NOMO-1 treated with dmso at 0.1 percent for 144 hours (cell line): ENCODE data around the gene HBS1L.

Experiments used
- DNase-seq: peaks from one replicate; lab custom pipeline; 2025; ENCODE audit not compliant: unreplicated experiment; lab: John Stamatoyannopoulos, UW

HBS1L gene

GRCh38 chr6:135054569-135055498, at the start of gene HBS1L:
Gene HBS1L, minus strand, starts transcription at chr6:135054822. Its CDS starts 131 bp downstream, at chr6:135054691.
- peak; percentile 95 for DNase-seq

- DNase-seq = no peak
These were observed 49.6 kb upstream of the HBS1L start for GRCh38 chr6:135104199-135104598.

GRCh38 chr6:135102191-135102590, 47.6 kb upstream of the HBS1L start:
- DNase-seq = no peak

DNA sequence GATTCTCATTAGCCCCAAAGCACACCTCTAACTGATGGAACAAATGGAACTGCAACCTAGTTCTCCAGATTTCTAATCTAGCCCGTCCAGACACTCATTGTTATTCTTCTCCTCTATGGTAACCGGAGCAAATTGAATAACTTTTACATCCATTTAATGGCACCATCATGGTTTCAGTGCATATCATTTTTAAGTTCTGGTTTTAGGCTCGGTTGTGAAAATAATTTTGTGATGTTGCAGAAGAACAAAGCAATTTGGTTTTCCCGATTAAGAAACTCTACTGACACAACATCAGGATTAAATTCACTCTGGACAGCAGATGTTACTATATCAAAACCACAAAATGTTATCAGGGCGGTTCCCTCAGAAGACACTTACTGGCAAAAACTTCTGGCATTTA, 42.5 kb upstream of the HBS1L start:
- no peak for DNase-seq

- no peak for DNase-seq
These were observed 41.9 kb upstream of the HBS1L start for GRCh38 chr6:135096403-135097130.

GRCh38 chr6:135095716-135096115, 41.1 kb upstream of the HBS1L start:
- DNase-seq = no peak

DNA sequence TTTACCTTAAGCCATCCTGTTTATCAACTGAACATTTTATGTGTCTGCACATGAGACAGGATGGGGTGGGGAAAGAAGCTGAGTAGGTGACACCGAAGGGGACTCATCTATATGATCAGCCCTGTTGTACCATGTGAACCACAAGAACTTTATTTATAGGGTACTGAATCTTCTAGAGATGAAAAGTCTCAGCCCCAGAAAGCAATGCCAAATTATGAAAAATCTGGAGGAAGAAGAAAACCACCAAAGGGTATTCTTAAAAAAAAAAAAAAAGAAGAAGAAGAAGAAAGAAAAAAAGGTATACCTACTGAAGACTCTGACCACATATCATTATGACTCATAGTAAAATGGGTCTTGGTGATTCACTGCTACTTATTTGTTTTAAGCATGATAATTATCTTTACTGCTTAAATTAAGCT, 39.8 kb upstream of the HBS1L start:
- DNase-seq = no peak

DNA sequence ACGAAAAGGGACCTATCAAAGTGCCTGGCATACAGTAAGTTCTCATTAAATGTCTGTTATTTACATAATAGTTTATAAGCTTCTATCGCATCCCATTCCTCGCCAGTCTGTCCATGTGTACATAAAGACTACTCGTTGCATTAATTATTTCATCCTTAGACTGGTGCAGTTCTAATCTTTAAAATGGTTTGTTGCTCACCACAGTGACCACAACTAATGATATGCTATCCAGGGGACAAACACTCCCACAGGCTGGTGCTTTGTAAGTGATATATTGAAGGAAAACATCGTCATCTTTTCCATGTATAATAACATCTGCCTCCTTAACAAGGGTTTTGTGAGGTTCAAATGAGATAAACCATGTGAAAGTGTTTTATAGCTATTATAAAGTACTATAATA, 39.0 kb upstream of the HBS1L start:
- DNase-seq = no peak

DNA sequence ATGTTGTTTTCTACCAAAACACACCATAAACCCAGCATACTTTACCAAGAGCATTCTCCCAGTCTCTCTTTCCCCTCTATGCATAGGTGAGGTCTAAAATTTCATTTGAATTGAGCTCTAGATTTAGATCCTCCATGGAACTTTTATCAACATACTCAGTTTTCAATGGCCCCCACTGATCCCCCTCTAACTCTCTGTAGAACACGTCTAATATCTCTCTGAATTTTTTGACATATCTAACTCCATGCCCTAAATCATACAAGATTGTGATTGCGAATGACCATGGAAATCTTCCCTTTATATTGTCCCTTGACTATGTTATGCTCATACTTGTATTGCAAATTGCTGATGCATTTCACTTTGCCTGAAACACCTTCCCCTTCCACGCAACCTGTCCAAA, 38.1 kb upstream of the HBS1L start:
- DNase-seq = no peak

DNA sequence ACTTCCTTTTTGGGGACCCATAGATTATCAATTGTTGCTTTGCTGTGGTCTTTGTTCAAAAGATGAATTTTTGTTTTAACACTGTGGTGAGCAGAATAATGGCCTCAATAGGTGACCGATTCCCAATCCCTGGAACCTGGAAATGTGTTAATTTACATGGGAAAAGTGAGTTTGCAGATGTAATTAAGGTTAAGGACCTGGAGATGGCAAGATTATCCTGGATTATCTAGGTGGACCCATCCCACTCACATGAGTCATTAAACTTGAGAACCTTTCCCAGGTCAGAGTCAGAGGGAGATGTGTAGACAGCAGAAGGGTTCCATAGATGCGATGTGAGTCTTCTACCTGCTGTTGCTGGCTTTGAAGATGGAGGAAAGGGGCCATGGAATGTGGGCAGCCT, 36.2 kb upstream of the HBS1L start:
- no peak for DNase-seq

GRCh38 chr6:135089901-135090300, 35.3 kb upstream of the HBS1L start:
- no peak for DNase-seq

DNA sequence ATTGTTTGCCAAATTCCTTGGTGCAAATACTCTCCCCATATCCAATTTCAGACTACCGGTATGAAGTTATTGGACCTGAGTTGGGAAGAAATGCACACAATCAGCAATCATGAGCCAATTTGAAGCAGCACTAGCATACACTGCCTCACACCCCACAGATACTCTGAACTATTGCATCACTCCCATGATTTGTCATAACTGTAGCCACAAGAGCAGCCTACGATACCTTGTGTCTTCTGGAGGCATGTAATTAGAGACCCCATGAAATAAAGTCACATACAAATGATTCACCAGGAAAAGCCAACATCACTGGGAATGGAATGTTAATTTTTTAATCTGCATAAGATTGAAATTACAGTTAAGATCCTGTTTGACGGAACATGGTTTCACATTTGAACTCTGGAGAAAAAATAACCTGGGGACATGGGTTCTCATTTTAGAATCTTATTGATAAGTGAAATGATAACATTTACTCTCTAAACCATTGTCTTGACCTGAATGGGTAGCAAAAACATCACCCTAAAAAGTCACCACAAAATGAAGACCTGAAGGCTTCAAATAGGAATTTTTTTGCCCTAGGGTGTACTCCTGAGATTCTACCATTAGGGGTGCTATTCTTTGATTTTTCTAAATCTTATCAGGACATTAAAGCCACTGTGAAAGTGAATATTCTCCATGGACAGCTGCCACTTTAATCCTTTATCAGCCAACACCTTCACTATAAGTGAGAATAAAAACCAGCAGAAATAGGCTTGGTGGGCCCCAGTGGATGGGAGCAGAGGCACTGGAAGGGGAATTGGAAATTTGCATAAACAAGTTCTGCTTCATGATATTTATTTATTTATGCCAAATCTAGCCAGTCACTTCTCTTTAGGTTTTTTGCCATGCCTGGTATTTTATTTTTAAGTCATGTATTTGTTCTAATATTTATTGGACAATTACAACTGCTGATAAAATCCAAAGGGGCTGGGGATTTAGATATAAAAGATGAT, 34.5 kb upstream of the HBS1L start:
- peak; percentile 91 for DNase-seq

- DNase-seq = no peak
These were observed 33.7 kb upstream of the HBS1L start for GRCh38 chr6:135088281-135088680.

DNA sequence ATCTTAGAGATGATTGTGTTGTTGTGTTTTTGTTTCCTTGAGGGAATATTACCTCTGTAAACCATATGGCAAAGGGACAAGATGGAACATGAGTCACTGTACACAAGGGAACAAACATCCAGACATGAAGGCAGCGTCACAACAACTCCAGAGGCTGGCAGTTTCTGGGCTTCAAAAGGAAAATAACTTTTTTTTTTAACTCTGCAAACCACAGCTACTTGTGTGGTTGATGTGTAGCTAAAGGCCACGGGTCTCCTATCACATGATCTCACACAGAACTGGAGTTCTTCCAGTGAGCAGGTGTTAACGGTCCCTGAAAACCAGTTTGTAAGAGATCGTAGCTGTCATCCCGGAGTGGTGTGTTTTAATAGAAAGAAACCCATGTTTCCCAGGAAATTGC, 33.2 kb upstream of the HBS1L start:
- DNase-seq = no peak

DNA sequence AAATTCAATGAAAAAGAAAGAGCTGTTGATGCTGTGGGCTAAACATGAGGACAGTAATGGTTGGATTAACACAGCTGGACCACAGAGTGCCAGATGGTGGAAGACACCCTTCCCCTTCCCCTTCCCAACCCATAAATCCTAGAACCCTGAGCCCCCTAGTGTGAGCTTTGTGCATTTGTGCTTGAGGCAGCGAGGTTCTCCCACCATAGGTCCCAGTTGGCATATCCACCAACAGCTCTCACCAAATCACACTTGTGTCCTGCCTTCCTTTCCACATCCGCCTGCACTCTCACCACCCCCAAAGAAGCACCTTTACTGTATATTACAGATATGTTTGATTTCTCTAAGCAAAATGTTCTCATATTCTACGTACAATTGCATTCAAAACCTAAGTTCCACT, 32.8 kb upstream of the HBS1L start:
- no peak for DNase-seq

DNA sequence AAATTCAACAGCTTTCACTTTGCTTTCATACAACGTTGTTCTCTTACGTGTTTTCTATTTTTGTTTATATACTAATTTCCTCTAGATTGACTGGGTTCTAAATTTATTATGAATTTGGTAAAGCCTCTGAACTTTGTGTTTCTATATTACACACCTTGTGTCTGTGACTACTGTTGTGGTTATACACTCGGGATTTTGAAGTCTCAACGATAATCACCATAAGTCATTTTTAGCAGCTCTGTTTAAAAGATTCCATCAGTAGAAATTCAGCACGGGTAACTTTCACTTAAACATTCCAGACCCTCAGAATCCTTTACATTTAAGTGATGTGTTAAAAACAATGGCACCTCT, 31.8 kb upstream of the HBS1L start:
- DNase-seq = no peak

DNA sequence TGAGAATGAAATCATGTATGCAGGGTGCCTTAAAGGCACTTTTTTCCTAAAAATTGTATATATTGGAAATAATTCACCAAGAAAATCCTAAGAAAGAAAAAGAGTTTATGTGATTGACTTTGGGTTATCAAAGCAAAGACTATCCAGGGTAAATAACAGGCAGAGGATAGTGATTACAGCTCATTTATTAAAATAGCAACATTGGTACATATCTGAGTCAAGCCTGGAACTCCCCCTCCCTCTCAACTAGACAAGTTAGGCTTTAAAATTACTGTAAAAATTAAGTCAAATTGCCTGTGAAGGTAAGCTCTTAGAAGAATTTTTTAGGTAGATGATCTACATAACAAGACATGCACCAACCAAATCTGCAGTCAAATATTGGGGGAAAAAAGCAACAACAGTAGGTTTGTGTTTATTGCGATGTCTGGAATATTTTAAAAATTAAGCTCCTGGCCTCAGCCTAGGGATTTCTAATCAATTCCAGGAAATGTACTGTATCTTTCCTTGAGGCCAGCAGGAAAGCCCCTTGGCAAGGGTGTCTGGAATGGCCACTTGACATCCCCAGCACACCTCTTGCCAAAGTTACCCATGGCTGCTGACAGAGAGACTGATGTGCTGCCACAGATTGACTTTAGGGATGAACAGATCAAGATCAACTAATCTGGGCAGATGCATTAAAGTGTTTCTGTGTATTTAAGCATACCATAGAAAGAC, 31.2 kb upstream of the HBS1L start:
- DNase-seq = no peak

- no peak for DNase-seq
These were observed 30.3 kb upstream of the HBS1L start for GRCh38 chr6:135084916-135085269.

DNA sequence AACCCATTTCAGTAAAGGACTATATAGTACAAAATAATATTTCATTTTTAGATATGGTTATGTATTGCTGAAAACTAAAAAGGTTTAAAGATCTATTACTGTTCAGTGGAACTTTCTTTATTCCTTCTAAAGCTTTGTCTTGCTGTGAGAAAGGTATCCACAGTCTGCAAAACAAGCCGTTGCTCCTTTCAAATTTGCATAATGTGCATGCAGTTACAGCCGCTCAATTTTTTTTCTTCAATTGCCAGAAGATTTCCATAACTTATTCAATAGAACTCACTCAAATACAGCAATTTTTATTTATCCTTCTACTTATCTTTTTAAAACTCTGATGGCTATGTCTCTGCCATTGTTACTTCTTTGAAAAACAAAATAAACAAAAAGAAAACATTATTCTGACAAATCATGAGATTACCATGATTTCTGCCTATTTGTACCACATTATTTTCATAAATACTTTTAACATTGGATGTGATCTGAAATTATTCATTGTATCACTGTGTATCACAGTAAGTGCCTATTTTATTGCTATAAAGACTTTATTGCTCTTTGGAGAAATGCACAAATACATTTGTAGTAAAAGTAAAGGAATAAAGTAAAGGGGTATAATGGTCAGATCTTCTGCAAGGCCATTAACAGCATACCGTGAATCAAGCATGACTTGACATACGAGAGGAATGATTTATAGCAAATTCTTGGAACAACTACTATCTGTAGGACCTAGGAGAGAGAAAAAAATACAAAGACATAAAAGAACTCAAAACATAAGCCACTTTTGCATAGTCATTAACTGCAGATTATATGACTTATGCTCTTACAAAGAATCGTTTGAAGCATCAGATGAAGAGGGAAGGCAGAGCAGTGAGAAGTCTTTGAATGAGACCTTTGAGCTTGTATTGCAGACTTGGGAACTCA, 29.6 kb upstream of the HBS1L start:
- DNase-seq = no peak

DNA sequence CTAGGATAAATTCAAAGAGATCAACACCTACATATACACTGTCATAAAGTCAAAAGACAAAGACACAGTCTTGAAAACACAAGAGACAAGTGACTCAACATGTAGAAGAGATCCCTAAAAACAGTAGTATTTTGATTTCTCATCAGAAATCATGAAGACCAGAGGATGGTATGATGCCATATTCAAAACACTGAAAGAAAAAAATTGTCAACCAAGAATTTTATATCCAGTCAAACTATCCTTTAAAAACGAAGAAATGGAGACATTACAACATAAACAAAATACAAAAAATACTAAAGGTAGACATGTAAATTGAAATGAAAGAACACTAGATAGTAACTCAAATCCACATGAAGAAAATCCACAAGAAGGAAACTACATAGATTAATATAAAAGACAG, 27.3 kb upstream of the HBS1L start:
- no peak for DNase-seq
